CD4-positive, alpha-beta T cell treated with Interferon alpha-2 for 1 hour (primary cell): ENCODE data around the gene TMC1.

Experiments
- DNase-seq, 2 donors: peaks; one replicate each; pipeline ENCODE4 v3.0.0-alpha.2; 2020 to 2022

Gene TMC1

GRCh38 chr9:72882117-72882775 lies 360.8 kb downstream of the TMC1 start:
- DNase-seq: no peak

- DNase-seq: no peak
Observed at GRCh38 chr9:72883875-72884274, 362.5 kb downstream of the TMC1 start.

- DNase-seq: no peak
Observed at GRCh38 chr9:72884508-72884907, 363.1 kb downstream of the TMC1 start.
